ENCODE results near the gene RBMS1.

GRCh38 chr2:160490733-160491685, 2.6 kb downstream of the RBMS1 start:
- TF ChIP-seq CTCF (conservative IDR thresholded peaks at IDR 0.05; ENCODE audit: low read depth, low read length) (no peak), POLR2A (IDR thresholded peaks at IDR 0.05; ENCODE audit: low read depth, low read length) (no peak)

Data from IMR-90 (cell line).